ENCODE data around the gene ART1. TPM values are rescaled to one million over a fixed set of nuclear protein-coding genes. Genes with fewer than 3 reads are reported as not detected.

ART1 gene
- not detected in 2 replicates for total RNA-seq

GRCh38 chr11:3644817-3645235 lies at the start of gene ART1:
ART1 (plus strand) TSS chr11:3645128; CDS start chr11:3659214, 14,086 bp downstream.

DNA sequence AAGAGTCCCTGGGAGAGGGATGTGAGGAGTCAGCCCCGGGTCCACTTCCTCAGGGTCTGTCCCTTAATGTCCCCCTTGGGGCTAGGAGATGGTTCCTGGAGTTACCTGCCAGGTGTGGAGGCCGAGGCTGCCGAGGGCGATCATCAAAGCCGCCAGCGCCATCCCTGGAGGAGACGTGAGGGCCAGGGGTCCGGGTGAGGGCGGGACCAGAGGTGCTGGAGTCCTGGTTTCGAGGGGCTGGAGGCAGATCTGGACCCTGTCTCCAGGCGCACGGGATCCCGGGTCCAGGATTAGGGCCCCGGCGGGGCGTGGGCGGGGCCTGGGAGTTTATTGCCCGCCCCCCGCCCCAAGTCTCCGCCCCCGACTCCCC lies 3.2 kb upstream of the ART1 start, which contains the start of gene ART5:
Gene ART5 (minus strand): TSS at position 292 of the 370 bp plus-strand sequence. CDS start 130 bp downstream, at position 162.

DNA sequence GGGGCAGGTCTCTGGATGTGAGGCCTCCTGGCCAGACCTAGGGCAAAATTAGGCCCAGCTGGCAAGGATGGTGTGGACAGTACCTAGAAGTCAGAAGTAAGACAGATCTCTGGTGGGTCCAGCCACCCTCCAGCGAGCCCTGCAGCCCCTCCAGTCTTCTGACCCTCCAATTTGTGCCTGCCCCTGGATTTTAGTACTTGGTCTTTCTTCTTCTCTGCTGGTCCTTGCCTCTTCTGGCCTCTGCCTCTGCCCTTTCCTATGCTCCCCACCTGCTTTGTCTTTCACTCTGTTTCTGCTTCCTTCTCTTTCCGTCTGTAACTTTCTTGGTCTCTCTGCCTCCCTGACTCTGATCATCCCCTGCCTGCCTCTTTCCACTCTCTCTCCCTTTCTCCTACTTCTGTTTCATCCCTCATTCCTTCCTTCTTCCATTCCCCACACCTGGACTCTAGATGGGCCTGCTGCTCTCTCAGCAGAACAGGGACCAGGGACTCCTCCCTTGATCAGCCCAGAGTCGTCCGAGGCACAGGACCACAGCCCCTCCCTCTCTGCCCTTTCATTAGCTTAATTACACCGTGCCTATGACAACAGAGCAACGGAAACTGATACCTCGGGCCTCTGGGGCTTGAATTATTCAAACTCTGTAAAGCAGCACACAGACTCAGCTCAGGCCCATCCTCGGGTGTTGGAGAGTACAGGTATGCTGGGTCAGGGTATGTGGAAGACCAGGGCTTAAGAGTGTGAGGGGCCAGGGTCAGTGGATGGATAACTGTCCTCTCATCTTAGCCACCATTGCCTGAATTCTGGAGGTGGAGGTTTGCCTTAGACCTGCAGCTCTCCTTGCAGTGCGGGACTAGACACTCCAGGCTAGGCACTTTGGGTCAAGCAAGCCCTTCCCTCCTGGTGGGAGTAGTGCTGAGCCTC lies 26.7 kb downstream of the ART1 start, which contains the start of gene CHRNA10:
Gene CHRNA10 (minus strand): TSS at position 51 of the 921 bp plus-strand sequence. CDS start 72 bp downstream, outside the sequence.

Other genes starting within 250 kb of the ART1 start
- gene ART5, start 3.1 kb upstream of the ART1 start, total RNA-seq = 0.55 and 0.75 TPM in 2 replicates
- gene CHRNA10, start 26.3 kb downstream of the ART1 start, total RNA-seq = 0.66 and 0.75 TPM in 2 replicates
- 111 and 141 TPM in 2 replicates for gene NUP98, start 152.4 kb downstream of the ART1 start, total RNA-seq
- gene PGAP2, start 163.4 kb downstream of the ART1 start, total RNA-seq = 11.0 and 11.1 TPM in 2 replicates
- 10.4 and 11.4 TPM in 2 replicates for gene RHOG, start 195.8 kb downstream of the ART1 start, total RNA-seq
- gene STIM1, start 210.5 kb downstream of the ART1 start, total RNA-seq = 35.9 and 45.5 TPM in 2 replicates

Measured in uterine smooth muscle cell (primary cell).